A673 (cell line): ENCODE measurements around the gene MYOG.

Experiments used
- EZH2 ChIP-seq: fragments of 200-600 bp; sonication (generic); IDR thresholded peaks from 2 replicates; pipeline ENCODE4 v1.6.1; 2017; ENCODE audit warnings: borderline replicate concordance, low read depth, mild to moderate bottlenecking, mixed read lengths, antibody characterized with exemption, low read length; ENCODE audit not compliant: poor library complexity, severe bottlenecking
- TF ChIP-seq, protein P1 (sequence below): fragments of 300-800, 200-600 bp; sonication (generic); conservative IDR thresholded peaks from 2 replicates; pipeline ENCODE4 v1.5.1; 2017; ENCODE audit warnings: low read depth, mild to moderate bottlenecking, antibody characterized with exemption, low read length, moderate library complexity, mixed read lengths

DNA sequence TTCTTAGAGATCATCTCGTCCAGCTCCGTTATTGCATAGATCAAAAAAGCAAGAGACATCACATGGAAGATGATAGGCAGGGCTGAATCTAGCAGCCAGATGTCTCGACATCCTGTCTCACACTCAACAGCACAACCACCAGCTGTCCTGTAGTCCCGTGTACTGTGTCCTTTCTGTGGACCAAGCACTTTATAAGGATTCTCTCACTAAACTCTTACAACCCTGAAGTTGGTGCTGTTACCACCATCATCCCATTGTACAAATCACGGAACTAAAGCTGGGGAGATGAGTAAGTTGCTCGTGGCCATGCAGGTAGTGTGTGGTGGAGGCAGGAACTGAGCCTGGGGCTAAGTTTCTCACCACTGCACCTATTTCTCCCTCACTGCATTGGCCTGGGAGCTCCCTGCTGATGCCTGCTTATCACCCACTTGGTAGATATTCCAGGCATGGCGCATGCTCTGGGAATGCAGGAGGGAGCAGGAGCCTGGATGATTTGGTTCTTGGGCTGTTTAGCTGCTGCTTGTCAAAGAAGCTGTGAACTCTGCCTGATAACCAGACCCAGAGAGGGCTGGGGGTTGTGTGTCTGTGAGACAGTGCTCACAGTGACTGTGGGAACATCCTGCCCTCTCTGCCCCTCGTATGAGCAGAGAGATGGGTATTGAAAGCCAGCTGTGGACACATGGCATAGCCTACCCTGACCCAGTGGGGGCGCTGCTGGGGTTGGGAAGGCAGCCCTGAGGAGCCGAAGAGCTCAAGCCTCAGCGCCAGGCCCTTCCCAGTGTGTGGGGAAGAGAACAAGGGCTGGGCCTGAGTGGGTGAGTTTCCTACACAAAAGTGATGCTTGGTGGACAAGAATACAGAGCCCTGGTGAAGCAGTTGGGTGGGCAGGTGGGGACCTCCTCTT lies 46.0 kb downstream of the MYOG start:
- TF ChIP-seq, protein P1, sequence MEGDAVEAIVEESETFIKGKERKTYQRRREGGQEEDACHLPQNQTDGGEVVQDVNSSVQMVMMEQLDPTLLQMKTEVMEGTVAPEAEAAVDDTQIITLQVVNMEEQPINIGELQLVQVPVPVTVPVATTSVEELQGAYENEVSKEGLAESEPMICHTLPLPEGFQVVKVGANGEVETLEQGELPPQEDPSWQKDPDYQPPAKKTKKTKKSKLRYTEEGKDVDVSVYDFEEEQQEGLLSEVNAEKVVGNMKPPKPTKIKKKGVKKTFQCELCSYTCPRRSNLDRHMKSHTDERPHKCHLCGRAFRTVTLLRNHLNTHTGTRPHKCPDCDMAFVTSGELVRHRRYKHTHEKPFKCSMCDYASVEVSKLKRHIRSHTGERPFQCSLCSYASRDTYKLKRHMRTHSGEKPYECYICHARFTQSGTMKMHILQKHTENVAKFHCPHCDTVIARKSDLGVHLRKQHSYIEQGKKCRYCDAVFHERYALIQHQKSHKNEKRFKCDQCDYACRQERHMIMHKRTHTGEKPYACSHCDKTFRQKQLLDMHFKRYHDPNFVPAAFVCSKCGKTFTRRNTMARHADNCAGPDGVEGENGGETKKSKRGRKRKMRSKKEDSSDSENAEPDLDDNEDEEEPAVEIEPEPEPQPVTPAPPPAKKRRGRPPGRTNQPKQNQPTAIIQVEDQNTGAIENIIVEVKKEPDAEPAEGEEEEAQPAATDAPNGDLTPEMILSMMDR, result peak; percentile 60
- TF ChIP-seq EZH2, result no peak
